Kidney epithelial cell (primary cell): Measurements from ENCODE around the gene DNAJC27. TPM values are rescaled to one million over a fixed set of nuclear protein-coding genes. Genes with fewer than 3 reads are reported as not detected.

Experiments
- DNase-seq: peaks from one replicate; pipeline ENCODE4 v3.0.0-alpha.2; 2010; ENCODE audit warnings: low read depth
- H3K27me3 ChIP-seq: 2 replicates; pipeline ENCODE4 v1.6.0; 2011; ENCODE audit warnings: low read length; ENCODE audit not compliant: control insufficient read depth, insufficient read depth
- H3K36me3 ChIP-seq: 2 replicates; pipeline ENCODE4 v1.5.1; 2011; ENCODE audit warnings: low read length; ENCODE audit not compliant: control insufficient read depth, insufficient read depth
- H3K4me3 ChIP-seq: 2 replicates; pipeline ENCODE4 v1.5.1; 2011; ENCODE audit warnings: low read depth, mild to moderate bottlenecking, control low read depth, low read length
- total RNA-seq: library from RNA; depleted of rRNA; stranded (reverse); fragments of >200 nt; gene quantifications from 2 replicates; pipeline ENCODE4 v1.2.3, GENCODE V29; 2015
- TF ChIP-seq, protein P1 (sequence below): IDR thresholded peaks from 2 replicates; pipeline ENCODE4 v1.5.1; 2011; ENCODE audit warnings: mild to moderate bottlenecking, moderate library complexity, low read length, control low read depth, inconsistent platforms; ENCODE audit not compliant: insufficient read depth, poor library complexity, severe bottlenecking

Gene DNAJC27
- total RNA-seq, 1 donor from 2014 or later, result 3.6 TPM

DNA sequence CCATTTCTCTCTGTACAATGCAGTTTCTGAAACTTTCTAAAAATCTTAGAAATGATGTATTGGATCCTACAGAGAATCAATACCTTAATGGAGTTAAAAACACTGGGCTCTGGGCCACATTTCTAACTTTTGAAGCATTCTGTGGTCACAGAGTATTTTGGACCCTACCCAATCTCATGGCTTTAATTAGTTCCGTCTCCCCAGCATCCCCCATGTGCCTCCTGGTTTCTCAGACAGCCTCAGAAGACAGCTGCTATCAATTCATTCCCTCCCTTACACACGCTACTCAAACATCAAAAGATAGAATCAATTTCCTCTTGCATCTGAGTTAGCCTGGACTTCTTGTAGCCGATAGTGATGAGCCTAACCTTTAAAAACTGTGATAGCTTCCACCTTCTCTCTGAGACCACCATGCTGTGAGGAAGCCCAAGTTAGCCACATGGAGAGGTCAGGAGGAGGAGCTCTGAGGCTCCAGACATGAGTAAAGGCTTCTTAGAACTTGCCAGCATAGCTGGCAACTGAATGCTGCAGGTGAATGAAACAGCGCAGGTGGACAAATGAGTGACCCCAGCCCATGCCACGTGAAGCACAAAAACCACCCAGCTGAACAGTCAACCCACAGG is 62.1 kb downstream of the DNAJC27 start:
- TF ChIP-seq, protein P1, sequence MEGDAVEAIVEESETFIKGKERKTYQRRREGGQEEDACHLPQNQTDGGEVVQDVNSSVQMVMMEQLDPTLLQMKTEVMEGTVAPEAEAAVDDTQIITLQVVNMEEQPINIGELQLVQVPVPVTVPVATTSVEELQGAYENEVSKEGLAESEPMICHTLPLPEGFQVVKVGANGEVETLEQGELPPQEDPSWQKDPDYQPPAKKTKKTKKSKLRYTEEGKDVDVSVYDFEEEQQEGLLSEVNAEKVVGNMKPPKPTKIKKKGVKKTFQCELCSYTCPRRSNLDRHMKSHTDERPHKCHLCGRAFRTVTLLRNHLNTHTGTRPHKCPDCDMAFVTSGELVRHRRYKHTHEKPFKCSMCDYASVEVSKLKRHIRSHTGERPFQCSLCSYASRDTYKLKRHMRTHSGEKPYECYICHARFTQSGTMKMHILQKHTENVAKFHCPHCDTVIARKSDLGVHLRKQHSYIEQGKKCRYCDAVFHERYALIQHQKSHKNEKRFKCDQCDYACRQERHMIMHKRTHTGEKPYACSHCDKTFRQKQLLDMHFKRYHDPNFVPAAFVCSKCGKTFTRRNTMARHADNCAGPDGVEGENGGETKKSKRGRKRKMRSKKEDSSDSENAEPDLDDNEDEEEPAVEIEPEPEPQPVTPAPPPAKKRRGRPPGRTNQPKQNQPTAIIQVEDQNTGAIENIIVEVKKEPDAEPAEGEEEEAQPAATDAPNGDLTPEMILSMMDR, result no peak
- no peaks in the 10 kb centered on the region for H3K36me3 ChIP-seq
- no peak overlapping the region for H3K4me3 ChIP-seq
- no peaks in the 10 kb centered on the region for H3K27me3 ChIP-seq
- no peak for DNase-seq

DNA sequence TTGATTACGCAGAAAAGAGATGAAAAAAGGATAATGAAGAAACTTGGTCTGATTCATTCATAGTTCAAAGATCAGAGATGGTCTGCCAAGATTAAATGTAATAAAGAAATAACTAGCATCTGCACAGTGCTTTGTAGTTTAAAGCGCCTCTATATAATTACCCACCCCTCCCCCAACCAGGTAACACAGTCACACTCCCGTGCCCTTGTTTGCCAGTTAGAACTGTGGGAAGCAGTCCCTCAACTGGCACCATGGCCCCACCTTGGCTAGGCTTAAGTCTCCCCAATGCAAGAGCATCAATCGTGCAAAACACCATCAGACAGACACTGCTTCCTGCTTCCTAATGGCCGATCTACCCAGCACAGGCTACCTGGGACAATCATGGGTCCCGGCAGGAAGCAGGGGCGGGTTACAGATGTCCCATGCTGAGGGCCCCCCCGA is 63.3 kb downstream of the DNAJC27 start:
- TF ChIP-seq, protein P1, result no peak
- Histone ChIP-seq H3K4me3 (no peak overlapping the region), H3K36me3 (no peaks in the 10 kb centered on the region), H3K27me3 (no peaks in the 10 kb centered on the region)
- DNase-seq, result no peak

DNA sequence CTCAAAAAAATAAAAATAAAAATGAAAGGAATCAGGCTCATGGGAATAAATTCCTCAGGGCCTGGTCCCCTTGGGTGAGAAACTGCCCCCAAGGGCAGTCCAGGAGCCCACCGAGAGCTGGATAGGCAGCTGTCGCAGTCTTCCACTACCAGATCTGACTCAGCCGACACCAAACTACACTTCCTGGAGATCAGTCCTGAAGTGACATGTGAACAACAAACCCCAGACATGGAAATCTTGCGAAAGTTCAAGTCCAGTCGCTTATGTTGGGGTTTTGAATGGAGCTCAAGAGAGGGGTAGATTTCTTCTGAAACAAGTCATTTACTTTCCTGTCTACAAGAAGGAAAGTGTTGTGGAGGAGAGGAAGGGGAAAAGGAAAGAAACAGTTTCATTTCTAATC is 64.6 kb downstream of the DNAJC27 start:
- no peak overlapping the region for H3K4me3 ChIP-seq
- no peaks in the 10 kb centered on the region for H3K27me3 ChIP-seq
- TF ChIP-seq, protein P1, result no peak
- DNase-seq, result no peak
- H3K36me3 ChIP-seq, result no peaks in the 10 kb centered on the region

DNA sequence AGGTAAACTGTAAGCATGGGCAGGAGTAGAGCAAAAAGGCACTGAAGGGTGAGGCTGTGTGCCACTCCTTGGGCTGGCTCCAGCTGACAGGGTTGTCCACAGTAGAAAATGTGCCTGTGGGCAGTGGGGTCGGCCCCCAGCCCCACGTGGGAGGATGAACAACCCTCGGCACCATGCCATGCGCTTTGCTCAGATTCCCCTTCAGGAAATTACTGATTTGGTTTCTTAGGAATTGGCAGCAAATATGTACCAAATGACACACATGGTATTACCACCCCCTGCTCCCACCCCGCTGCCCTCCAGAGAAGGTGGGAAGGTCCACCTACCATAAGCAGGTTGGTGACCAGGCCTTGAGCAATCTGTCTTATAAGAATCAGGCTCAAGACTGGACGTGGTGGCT is 65.3 kb downstream of the DNAJC27 start:
- Histone ChIP-seq H3K27me3 (no peaks in the 10 kb centered on the region), H3K4me3 (no peak overlapping the region), H3K36me3 (no peaks in the 10 kb centered on the region)
- TF ChIP-seq, protein P1, result no peak
- no peak for DNase-seq

DNA sequence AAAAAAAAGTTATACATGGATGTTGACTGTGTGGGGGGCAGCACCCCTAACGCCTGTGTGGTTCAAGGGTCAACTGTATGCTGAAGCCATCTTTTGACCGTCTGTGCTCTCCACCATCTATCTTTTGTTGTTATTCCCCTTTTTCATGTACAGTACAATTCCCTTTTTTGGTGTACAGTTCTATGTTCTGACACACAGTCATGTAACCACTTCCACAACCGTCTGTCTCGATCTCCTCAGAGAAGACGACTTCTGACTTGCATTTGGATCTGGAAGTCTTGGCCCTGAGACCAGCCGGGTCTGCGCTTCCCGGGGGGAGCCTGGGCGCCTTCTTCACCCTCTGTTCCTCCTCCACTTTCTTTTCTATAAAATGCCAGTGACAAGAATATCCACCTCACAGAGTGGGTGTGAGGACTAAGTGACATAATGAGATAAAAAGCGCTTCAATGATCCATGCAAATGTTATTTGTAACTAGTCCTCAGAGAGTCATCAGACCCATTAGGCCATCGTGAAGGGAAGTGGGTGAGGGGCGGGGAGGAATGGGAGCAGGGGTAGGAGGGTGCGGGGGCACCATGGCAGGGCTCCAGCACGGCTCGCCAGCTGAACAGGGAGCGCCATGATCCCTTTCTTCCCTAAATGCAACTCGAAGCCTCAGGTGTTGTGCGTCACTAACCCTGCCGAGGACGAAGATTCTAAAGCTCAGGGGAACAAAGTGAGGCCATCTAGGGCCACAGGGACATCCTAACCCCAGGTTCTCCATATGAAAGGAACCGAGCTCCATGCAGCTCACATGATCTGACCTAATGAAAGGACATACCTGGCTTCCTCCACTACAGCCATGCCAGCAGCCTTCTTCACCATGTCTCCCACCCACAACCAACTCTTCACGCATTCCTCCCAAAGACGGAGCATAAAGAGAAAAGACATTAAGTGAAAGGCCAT is 68.3 kb downstream of the DNAJC27 start:
- no peak overlapping the region for H3K4me3 ChIP-seq
- TF ChIP-seq, protein P1, result no peak
- H3K36me3 ChIP-seq, result no peaks in the 10 kb centered on the region
- no peaks in the 10 kb centered on the region for H3K27me3 ChIP-seq
- DNase-seq, result no peak
